HepG2 (cell line): Measurements from ENCODE around the gene GRHL3. TPM values are rescaled to one million over a fixed set of nuclear protein-coding genes. Genes with fewer than 3 reads are reported as not detected.

Experiments
- ATAC-seq: fragments of 200-7000 bp; cut with Tn5 transposase; 3 replicates; pipeline ENCODE4 v1.9.1; 2020; ENCODE audit warnings: mild to moderate bottlenecking, moderate library complexity
- BruUV-seq: library from RNA; stranded (reverse); fragments of 400-500 nt; replicated peaks from 2 replicates; lab custom pipeline; 2021; lab: Mats Ljungman, UMichigan
- CTCF ChIA-PET: fragments of 300-600 bp; formaldehyde crosslinking; extraction: SDS; loops from one replicate; lab custom pipeline; 2021; ENCODE audit warnings: low total read pairs, inconsistent platforms, low intra/inter-chr PET ratio; lab: Yijun Ruan, JAX
- POLR2A ChIA-PET: fragments of 350-600 bp; sonication (Branson Sonifier 250); formaldehyde crosslinking; loops from one replicate; lab custom pipeline; 2020; ENCODE audit warnings: antibody characterized with exemption, inconsistent platforms; lab: Yijun Ruan, JAX
- DNase-seq: peaks from one replicate; pipeline ENCODE4 v3.0.0-alpha.2; 2015; ENCODE audit warnings: low spot score
- FAIRE-seq: peaks from 3 replicates; lab custom pipeline; 2011; peaks lifted over from hg19 to GRCh38; lab: Jason Lieb, UNC
- H2AFZ ChIP-seq: one replicate; pipeline ENCODE4 v1.6.1; 2011; ENCODE audit warnings: low read length, inconsistent platforms
- H3K27ac ChIP-seq: fragments of 300-600 bp; 3 replicates; pipeline ENCODE4 v1.8.0; 2011; ENCODE audit warnings: mixed run types, mild to moderate bottlenecking, mixed read lengths, low read length, inconsistent platforms; ENCODE audit not compliant: insufficient read depth; ENCODE audit errors: extremely low read length
- H3K27me3 ChIP-seq, 2 experiments: fragments of 200-600 bp in 1 of 2; 2 replicates in 1 of 2; 3 replicates in 1 of 2; pipeline versions ENCODE4 v1.6.0 to v1.8.0; 2011; ENCODE audit warnings: low read length in 2 of 2, mild to moderate bottlenecking in 2 of 2, moderate library complexity in 2 of 2, inconsistent platforms in 1 of 2; ENCODE audit not compliant: insufficient read depth in 2 of 2, control insufficient read depth in 1 of 2
- H3K36me3 ChIP-seq, 2 experiments: fragments of 200-600 bp in 1 of 2; replicated peaks in 1 of 2; 2 replicates in 1 of 2; 3 replicates in 1 of 2; pipeline versions ENCODE4 v1.5.1 to v1.8.0; 2011; ENCODE audit warnings: low read length in 2 of 2, inconsistent platforms in 1 of 2; ENCODE audit not compliant: insufficient read depth in 2 of 2, control insufficient read depth in 1 of 2
- H3K4me1 ChIP-seq: 2 replicates; pipeline ENCODE4 v1.5.1; 2012; ENCODE audit warnings: low read length, inconsistent platforms; ENCODE audit not compliant: insufficient read depth
- H3K4me2 ChIP-seq: 2 replicates; pipeline ENCODE4 v1.6.0; 2011; ENCODE audit warnings: low read depth, low read length, inconsistent platforms
- H3K4me3 ChIP-seq, 3 experiments: fragments of 200-600 bp in 1 of 3; sonication (generic), shearing (Covaris generic) in 1 of 3; replicated peaks in 1 of 3; 2 replicates each; pipeline ENCODE4 v1.5.1; 2011 to 2016; ENCODE audit warnings: low read length in 3 of 3, inconsistent platforms in 2 of 3, low read depth in 2 of 3, mild to moderate bottlenecking in 2 of 3, control low read depth in 1 of 3, mixed read lengths in 1 of 3; ENCODE audit not compliant: insufficient read depth in 1 of 3
- H3K79me2 ChIP-seq: one replicate; pipeline ENCODE4 v1.6.1; 2011; ENCODE audit warnings: low read length, inconsistent platforms; ENCODE audit not compliant: insufficient read depth
- H3K9ac ChIP-seq: 2 replicates; pipeline ENCODE4 v1.6.0; 2011; ENCODE audit warnings: mild to moderate bottlenecking, low read depth, low read length, inconsistent platforms; ENCODE audit not compliant: insufficient read depth
- H3K9me3 ChIP-seq: 2 replicates; pipeline ENCODE4 v1.5.1; 2012; ENCODE audit warnings: mild to moderate bottlenecking, low read length
- H4K20me1 ChIP-seq: 2 replicates; pipeline ENCODE4 v1.6.0; 2011; ENCODE audit warnings: inconsistent platforms, mild to moderate bottlenecking, low read length, moderate library complexity; ENCODE audit not compliant: insufficient read depth
- ADNP ChIP-seq: sonication (generic); formaldehyde crosslinking; IDR thresholded peaks from 2 replicates; pipeline ENCODE4 v1.4.0; 2020; ENCODE audit warnings: missing genetic modification reagents
- DR1 ChIP-seq: sonication (generic); formaldehyde crosslinking; IDR thresholded peaks from 2 replicates; pipeline ENCODE4 v1.8.0; 2021; ENCODE audit warnings: mild to moderate bottlenecking, missing genetic modification reagents, inconsistent platforms
- KMT2B ChIP-seq: IDR thresholded peaks from 2 replicates; pipeline ENCODE4 v1.6.1; 2016; ENCODE audit warnings: missing genetic modification reagents, missing compliant biosample characterization
- RXRA ChIP-seq: sonication (generic); formaldehyde crosslinking; IDR thresholded peaks from 2 replicates; pipeline ENCODE4 v1.5.1; 2020; ENCODE audit warnings: missing genetic modification reagents
- THRA ChIP-seq: sonication (generic); formaldehyde crosslinking; IDR thresholded peaks from 2 replicates; pipeline ENCODE4 v1.4.0; 2020; ENCODE audit warnings: missing genetic modification reagents, borderline replicate concordance
- YY1 ChIP-seq: IDR thresholded peaks from 2 replicates; pipeline ENCODE4 v1.6.1; 2011; ENCODE audit warnings: low read length, low read depth, moderate library complexity, mild to moderate bottlenecking; ENCODE audit not compliant: insufficient read depth, insufficient replicate concordance
- ZFP82 ChIP-seq: sonication (generic); formaldehyde crosslinking; IDR thresholded peaks from 2 replicates; pipeline ENCODE4 v1.5.1; 2020; ENCODE audit warnings: mild to moderate bottlenecking, missing genetic modification reagents, borderline replicate concordance
- ZNF552 ChIP-seq: sonication (generic); formaldehyde crosslinking; IDR thresholded peaks from 2 replicates; pipeline ENCODE4 v1.9.0; 2022; ENCODE audit warnings: missing genetic modification reagents, mild to moderate bottlenecking, borderline replicate concordance
- ZNF577 ChIP-seq: sonication (generic); formaldehyde crosslinking; IDR thresholded peaks from 2 replicates; pipeline ENCODE4 v1.4.0; 2020; ENCODE audit warnings: mild to moderate bottlenecking, low read depth, missing genetic modification reagents, borderline replicate concordance
- ZNF678 ChIP-seq: sonication (generic); formaldehyde crosslinking; IDR thresholded peaks from 2 replicates; pipeline ENCODE4 v1.4.0; 2020; ENCODE audit warnings: mild to moderate bottlenecking, missing genetic modification reagents
- ZNF75D ChIP-seq: sonication (generic); formaldehyde crosslinking; IDR thresholded peaks from 2 replicates; pipeline ENCODE4 v1.8.1; 2023; ENCODE audit warnings: missing genetic modification reagents, mild to moderate bottlenecking, borderline replicate concordance
- WGBS: methylation state at CpG from one replicate; pipeline ENCODE4 v1.1.6; 2017; ENCODE audit warnings: low lambda C conversion rate; 5-methylcytosine and 5-hydroxymethylcytosine counted together
- in situ Hi-C: cut with HindIII; loops from 2 replicates; pipeline ENCODE4 v1.10.0; 2017; ENCODE audit warnings: low pct_unique_long_range_greater_than_20kb; ENCODE audit not compliant: extremely low pct_ligation_motif_present
- intact Hi-C: fragments of 100-400 bp; cut with micrococcal nuclease; formaldehyde crosslinking; loops from one replicate; pipeline ENCODE4 v1.10.0; 2022; ENCODE audit not compliant: unreplicated experiment
- polyA plus RNA-seq, 8 experiments: library from polyadenylated mRNA; depleted of rRNA in 3 of 8; stranded (reverse) in 7 of 8; unstranded in 1 of 8; fragments of >200 nt; fragmentation: Illumina TruSeq in 4 of 8; extraction: Trizol in 4 of 8; gene quantifications; 2 replicates each; pipeline versions ENCODE4 v1.2.1 to v1.2.3, GENCODE V29; 2011 to 2016; ENCODE audit warnings: low read depth in 4 of 8, missing spikeins in 1 of 8, mixed read lengths in 1 of 8; ENCODE audit not compliant: insufficient read depth in 1 of 8
- total RNA-seq, 5 experiments: library from RNA; depleted of rRNA; stranded (reverse); fragments of >200 nt; fragmentation: Illumina TruSeq; extraction: Trizol; gene quantifications; 2 replicates each; pipeline ENCODE4 v1.2.3, GENCODE V29; 2016; ENCODE audit warnings: low read depth in 1 of 5

Gene GRHL3
- total and polyA plus RNA-seq, 2 of the 13 experiments (the other 11 are each of a cell fraction or from before 2014, with no cell fraction given), result not detected

GRCh38 chr1:24322470-24323177 lies 3.5 kb downstream of the GRHL3 start:
- Histone ChIP-seq H3K9ac (no peak overlapping the region), H3K79me2 (no peaks in the 10 kb centered on the region), H2AFZ (no peak overlapping the region), H3K4me3 (no peak overlapping the region), H3K4me1 (peaks cover 11% of the 10 kb centered on the region), H3K27ac (no peak overlapping the region), H3K4me2 (no peak overlapping the region), H4K20me1 (no peaks in the 10 kb centered on the region), H3K36me3 (no peaks in the 10 kb centered on the region), H3K27me3 (peaks cover 4 to 25% of the 10 kb centered on the region in 2 experiments; a peak in 4 of 5 replicates), H3K9me3 (no peaks in the 10 kb centered on the region)
- in situ Hi-C loops (no loop called here), intact Hi-C loops (no loop called here)
- WGBS, result 84% methylated on average over 33 of the region's 33 CpGs
- DNase-seq, result no peak
- ChIA-PET POLR2A (no interaction called here), CTCF (no interaction called here)
- no TSS peak for BruUV-seq
- ATAC-seq, result no peak
- TF ChIP-seq ZNF552 (CRISPR knock-in tag), result no peak
- TF ChIP-seq YY1, result no peak
- no peak for TF ChIP-seq ZNF678
- TF ChIP-seq ZNF577, result no peak
- no peak for TF ChIP-seq THRA (CRISPR knock-in tag)
- TF ChIP-seq KMT2B, result no peak
- no peak for TF ChIP-seq DR1 (CRISPR knock-in tag)
- TF ChIP-seq ZFP82 (CRISPR knock-in tag), result no peak
- no peak for TF ChIP-seq RXRA (CRISPR knock-in tag)
- TF ChIP-seq ADNP (CRISPR knock-in tag), result no peak
- TF ChIP-seq ZNF75D (CRISPR knock-in tag), result no peak
- no peak for FAIRE-seq
